GM19397 (cell line): ENCODE measurements around the gene GDPD5.

Experiments
- ATAC-seq: cut with Tn5 transposase; IDR thresholded peaks from one replicate; pipeline ENCODE4 v1.9.1; 2021; ENCODE audit warnings: mild to moderate bottlenecking, moderate library complexity; ENCODE audit not compliant: unreplicated experiment

GDPD5 gene

GRCh38 chr11:75450826-75451821 lies 74.6 kb downstream of the GDPD5 start:
- ATAC-seq: no peak

- ATAC-seq: no peak
Measured at GRCh38 chr11:75450236-75450635, 75.5 kb downstream of the GDPD5 start.

DNA sequence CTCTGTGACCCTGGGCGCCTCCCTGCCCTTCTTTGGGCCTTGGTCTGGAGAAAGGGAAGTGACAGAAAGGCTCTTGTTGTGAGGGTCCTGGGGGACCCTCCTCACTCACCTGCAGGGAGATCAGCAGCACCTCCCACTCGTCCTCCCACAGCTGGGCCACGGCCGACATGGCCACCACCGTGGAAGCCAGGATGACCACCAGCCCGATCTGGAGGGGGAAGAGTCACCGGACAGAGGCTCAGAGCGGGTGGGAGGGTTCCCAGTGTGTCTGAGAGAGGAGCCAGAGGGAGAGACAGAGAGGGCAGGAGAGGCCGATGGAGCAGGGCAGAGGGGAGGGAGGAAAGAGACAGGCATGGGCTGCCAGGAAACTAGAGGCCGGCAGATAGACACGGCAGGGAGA lies 76.0 kb downstream of the GDPD5 start:
- ATAC-seq: no peak

- ATAC-seq: no peak
Measured at GRCh38 chr11:75449271-75449670, 76.5 kb downstream of the GDPD5 start.

DNA sequence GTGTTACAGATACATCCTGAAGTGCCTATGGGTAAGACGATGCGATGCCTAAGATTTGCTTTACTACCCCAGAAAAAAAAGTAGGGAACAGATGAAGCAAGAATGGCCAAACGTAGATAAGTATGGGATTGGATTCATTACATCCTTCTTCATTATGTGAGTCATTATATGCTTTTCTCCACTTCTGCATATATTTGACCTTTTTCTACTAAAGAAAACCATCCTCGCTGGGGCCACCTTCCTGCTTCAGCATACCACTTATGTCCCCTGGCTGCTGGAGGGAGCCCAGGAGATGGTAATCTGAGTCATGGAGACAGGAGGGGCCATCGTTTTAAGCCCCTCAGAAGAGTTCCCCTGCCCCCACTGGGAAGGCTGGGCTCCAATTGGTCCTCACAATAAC lies 78.3 kb downstream of the GDPD5 start:
- no peak for ATAC-seq

GRCh38 chr11:75445315-75445953 lies 80.3 kb downstream of the GDPD5 start:
- no peak for ATAC-seq

DNA sequence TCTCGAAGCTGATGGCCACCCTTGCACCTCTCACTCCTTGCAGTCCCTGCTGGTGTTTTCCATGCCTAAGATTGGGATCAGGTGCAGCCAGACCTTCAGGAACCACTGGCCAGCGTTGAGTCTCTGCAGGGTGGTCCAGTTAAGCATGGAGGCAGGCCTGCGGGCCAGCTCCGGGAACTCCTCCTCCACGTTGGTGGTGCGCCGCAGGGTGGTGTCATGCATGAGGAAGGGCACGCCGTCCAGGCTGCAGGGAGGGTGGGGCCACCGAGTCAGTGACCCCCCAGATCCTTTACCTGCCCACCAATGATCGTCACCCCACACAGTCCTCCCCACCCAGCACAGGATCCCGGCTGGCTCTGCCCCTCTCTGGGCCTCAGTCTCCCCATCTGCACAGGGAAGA lies 82.7 kb downstream of the GDPD5 start:
- no peak for ATAC-seq

DNA sequence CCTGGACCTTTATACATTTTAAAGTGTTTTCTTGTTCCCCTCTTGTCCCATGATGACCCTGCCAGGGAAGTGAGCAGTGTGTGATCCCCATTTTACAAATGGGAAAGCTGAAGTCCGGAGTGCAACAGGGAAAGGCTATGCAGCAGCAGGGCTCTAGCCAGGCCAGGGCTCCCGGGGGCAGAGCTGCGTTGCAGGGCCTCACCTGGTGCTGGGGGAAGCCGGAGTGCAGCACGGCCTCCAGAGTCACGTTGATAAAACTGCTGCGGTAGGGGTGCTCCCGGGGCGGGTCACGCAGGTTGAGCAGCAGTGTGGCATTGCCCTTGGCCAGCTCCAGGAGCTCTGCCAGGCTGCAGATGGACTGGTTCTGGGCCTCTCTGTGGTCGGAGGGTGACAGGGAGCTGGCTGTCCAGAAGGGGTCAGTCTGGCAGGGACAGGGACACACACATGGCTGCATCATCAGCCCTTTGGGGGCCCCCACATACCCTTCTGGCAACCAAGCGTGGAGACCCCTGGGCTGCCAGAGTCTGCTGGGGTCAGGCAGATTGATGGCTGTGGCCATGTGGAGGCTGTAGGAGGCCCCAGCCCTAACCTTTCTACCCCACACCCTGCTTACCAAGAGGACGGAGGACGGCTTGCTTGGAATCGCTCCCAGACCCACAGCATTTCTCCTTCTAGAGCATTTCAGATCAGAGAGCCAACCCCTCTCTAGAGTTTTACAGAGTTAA lies 83.4 kb downstream of the GDPD5 start:
- ATAC-seq: no peak

- no peak for ATAC-seq
Measured at GRCh38 chr11:75441804-75442132, 84.0 kb downstream of the GDPD5 start.

DNA sequence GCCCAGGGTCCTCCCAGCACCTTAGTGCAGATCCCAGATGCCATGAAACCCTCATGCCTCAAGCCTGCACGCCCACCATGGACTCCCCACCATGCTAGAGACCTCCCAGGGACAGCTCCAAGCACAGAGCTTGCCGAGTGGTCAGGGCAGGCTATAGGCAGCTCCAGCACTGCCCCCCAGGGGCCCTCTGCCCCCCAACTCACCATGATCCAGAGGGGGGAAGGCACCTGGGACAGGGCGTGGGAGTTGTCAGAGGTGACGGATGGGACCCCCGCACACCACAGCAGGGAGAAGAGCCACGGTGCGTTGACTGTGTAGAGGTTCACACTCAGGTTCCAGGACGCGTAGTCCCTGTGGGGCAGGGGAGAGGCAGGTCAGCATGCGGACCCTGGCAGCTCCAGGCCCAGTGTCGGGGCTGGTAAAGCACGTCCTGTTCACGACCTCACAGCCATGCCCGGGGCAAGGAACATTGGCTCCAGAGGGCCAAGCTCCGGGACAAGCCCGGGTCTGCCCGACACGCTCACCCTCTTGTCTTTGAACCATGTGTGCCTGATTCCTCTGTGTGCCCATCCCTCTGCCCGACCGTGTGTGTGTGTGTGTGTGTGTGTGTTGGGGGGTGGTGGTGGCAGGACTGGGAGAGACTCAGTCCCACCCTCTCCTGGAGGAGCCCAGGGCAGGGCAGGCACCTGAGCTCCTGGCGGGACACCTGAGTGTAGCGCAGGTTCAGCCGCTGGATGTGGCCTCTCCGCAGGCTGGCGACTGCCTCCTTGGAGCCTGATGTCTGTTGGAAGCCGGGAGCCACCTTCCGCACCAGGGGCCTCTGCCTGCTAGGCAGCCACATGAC lies 84.6 kb downstream of the GDPD5 start:
- no peak for ATAC-seq

GRCh38 chr11:75439495-75440120 lies 86.1 kb downstream of the GDPD5 start:
- no peak for ATAC-seq

GRCh38 chr11:75439026-75439425 lies 86.7 kb downstream of the GDPD5 start:
- ATAC-seq: no peak

DNA sequence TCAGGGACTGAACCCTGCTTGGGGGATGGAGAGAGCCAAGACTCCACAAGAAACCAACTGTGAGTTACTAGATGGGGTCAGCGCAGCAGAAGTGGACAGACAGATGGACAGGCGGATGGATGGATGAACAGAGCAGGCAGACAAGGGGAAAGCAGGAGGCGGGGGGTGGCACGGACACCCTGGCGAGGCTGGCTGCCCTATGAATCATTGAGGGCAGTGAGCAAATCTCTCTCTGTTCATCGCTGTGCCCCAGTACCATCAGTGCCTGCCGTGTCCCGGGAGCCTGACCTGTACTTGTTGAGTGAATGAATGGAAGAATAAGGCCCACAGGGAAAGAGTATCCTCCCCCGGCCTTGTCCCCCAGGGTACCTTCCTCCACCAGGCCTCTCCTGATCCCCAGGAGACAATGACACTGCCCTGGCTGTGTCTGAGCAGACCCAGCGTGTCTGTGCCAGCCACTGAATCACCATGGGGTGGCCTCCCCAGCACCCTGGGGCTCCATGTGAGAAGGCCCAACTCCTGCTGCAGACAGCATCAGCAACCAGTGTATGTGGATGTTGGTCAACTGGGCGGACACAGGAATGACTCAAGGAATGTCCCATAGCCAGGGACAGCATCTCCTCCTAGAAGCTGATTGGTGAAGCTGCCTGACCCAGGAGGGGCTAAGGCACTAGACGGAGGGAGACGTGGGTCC lies 87.6 kb downstream of the GDPD5 start:
- ATAC-seq: no peak

DNA sequence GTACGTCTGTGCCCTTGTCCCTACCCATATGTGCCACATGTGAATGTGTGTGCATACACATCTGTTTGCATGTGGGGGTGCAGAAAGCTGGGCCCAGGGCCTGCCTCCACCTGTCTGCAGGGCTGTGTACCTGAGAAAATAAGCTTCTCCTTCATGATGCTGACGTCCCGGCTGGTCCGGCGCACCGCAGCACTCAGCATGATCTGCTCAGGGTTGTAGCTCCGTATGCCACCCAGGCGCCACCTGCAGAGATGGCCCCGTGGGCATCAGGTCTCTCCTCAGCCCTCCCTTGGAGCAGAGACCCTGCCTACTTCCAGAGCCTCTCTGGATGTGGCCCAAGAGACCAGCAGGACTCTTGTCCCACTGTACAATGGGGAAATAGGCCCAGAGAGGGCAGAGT lies 88.9 kb downstream of the GDPD5 start:
- ATAC-seq: no peak

DNA sequence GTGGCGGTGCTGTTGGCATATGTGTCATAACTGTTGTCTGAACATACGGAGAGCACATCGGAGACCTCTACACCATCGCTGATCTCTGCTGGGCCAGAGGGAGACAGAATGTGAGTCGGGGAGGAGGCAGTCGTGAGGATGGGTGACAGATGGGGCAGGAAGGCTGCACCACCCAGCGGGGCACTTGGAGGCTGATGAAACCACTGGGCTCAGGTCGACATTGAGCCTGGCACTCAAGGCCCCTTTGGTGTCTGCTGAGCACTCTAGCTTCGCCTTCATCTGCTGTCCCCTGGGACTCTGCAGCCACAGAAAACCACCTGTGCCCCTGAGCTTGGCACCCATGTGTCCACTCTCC lies 90.2 kb downstream of the GDPD5 start:
- ATAC-seq: no peak

DNA sequence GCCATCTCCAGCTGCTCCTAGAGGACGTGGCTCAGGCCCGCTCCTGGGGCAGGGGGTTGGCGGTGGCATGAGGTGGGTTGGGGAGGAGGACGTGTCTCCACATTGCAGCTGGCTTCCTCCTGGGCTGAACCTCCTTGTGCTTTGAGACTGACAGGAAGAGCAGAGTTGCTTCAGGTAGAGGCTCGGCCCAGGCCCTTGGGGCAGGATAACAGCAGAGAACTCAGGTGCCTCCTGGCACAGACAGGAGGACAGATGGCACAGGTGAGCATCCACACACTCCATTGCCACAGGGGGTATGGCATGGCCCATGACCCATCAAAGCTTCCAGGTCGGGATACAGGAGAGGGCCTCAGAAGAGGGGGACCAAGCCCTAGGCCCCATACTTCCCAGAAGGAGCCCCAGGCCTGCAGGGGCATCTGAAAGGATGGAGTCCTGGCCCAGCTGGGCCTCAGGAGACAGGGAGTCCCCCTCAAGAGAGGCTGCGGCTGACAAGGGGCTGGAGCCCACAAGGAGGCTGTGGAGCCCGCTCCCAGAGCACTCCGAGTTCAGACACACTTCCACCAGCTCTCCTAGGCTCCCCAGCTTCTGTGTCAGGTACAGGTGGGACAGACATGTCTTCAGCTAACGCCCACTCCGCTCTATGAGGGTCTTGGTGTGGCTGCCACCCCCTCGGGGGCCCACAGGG lies 90.7 kb downstream of the GDPD5 start:
- no peak for ATAC-seq

GRCh38 chr11:75434051-75434450 lies 91.7 kb downstream of the GDPD5 start:
- ATAC-seq: no peak

- ATAC-seq: no peak
Measured at GRCh38 chr11:75433443-75433842, 92.3 kb downstream of the GDPD5 start.

DNA sequence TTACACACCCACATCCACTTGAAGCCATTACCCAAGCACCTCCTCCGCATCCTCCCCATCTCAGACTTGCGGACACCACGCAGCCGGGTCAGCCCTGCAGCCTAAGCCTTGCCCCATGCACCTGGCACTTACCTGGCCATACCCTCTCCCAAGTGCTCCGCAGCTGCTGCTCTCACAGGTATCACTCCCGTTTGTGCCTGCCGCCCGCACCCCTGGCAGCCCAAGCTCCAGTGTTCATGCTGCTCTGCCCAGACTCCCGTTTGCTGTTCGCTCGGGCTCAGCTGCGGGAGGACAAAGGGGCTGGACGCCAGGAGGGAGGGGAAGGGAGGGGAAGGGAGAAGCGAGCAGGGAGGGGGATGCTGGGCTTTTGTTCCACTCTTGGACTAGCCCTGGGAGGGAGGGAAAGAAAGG lies 92.8 kb downstream of the GDPD5 start, which contains the start of gene KLHL35:
TSS of gene KLHL35 (minus strand) at position 293 of the 411 bp plus-strand sequence. CDS start 2,574 bp downstream, outside the sequence.
- ATAC-seq: no peak
